ENCODE data around the gene ANO9.

Gene ANO9

DNA sequence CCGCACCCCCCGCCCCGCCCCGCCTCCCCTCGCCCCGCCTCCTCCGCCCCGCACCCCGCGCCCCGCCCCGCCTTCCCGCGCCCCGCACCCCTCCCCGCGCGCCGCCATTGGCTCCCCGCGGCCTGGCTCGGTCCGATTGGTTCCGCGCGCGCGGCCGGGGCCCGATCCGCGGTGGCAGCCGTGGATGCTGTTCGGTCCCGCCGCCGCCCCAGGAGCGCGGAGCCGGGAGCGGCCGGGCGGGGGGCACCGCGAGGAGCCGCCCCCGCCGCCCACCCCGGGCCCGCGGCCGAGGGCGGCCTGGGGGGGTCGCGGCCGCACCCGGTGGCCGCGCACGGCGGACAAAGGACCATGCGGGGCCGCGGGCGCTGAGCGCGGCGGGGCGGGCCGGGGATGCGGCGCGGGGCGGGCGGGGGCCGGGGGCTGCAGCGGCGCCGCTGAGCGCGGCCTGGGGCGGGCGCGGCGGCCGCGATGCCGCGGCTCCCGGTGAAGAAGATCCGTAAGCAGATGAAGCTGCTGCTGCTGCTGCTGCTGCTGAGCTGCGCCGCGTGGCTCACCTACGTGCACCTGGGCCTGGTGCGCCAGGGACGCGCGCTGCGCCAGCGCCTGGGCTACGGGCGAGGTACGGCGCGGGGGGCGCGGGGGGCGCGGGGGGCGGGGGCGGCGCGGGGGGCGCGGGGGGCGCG is 72.3 kb downstream of the ANO9 start, which contains the start of gene B4GALNT4:
Gene B4GALNT4 (plus strand): TSS at position 164 of the 683 bp plus-strand sequence. CDS start 305 bp downstream, at position 469.
- TF ChIP-seq, protein P1, sequence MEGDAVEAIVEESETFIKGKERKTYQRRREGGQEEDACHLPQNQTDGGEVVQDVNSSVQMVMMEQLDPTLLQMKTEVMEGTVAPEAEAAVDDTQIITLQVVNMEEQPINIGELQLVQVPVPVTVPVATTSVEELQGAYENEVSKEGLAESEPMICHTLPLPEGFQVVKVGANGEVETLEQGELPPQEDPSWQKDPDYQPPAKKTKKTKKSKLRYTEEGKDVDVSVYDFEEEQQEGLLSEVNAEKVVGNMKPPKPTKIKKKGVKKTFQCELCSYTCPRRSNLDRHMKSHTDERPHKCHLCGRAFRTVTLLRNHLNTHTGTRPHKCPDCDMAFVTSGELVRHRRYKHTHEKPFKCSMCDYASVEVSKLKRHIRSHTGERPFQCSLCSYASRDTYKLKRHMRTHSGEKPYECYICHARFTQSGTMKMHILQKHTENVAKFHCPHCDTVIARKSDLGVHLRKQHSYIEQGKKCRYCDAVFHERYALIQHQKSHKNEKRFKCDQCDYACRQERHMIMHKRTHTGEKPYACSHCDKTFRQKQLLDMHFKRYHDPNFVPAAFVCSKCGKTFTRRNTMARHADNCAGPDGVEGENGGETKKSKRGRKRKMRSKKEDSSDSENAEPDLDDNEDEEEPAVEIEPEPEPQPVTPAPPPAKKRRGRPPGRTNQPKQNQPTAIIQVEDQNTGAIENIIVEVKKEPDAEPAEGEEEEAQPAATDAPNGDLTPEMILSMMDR (IDR thresholded peaks at IDR 0.05; ENCODE audit: borderline replicate concordance, insufficient read depth, low read depth, low read length): no peak
- no peak within 1 kb of the TSS for H3K4me3 ChIP-seq (ENCODE audit: low read depth, low read length)

DNA sequence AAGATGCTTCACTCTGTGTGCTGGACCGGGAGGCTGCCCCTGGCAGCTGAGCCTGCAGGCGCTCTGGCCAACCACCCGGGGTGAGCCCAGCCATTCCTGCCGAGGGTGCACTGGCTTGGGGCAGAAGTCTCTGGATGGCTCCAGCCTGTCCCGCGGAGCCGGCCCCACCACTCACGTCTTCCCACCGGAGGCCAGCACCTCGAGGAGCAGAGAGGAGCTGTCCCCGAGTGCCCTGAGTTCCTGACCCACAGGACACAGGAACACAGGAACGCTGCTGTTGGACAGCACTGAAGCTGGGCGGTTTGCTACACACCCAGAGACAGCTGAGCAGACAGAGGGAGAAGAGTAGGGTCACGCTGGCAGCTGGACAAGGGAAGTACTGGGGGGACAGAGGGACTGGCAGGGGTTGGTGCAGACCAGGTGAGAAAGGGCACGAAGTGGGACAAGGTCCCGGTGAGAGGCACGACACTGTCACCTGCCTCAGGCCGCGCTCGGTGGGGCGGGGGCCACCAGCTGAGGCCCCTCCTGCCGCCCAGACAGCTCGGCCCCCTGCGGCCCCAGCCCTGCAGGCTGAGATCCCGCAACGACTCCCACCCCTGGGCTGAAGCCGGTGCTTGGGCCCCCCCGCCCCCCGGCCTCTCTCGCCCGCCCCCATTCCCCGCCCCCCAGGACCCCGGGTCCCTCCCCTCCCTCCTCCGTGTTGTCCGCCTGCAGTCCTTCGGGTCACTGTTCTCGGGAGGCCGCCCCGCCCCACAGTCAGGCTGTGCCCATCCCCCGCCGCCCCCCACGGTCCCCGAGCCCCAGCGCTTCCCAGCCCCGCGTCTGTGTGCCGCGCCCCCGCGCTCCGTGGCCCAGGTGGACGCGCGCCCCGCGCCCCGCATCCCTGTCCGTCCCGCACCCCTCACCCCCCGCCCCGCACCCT is 73.1 kb downstream of the ANO9 start:
- TF ChIP-seq, protein P1 (IDR thresholded peaks at IDR 0.05; ENCODE audit: borderline replicate concordance, insufficient read depth, low read depth, low read length): no peak
- H3K4me3 ChIP-seq (ENCODE audit: low read depth, low read length): no peak overlapping the region

GRCh38 chr11:367956-368413 is 73.8 kb downstream of the ANO9 start:
- TF ChIP-seq, protein P1 (IDR thresholded peaks at IDR 0.05; ENCODE audit: borderline replicate concordance, insufficient read depth, low read depth, low read length): no peak
- no peak overlapping the region for H3K4me3 ChIP-seq (ENCODE audit: low read depth, low read length)

Data from GM12875 (cell line).